DMS153 treated with DMSO at 0.1 percent for 48 hours (cell line): Measurements from ENCODE around the gene MRPS11.
"Not testable (repeated sequence)": the region's sequence is repeated elsewhere in the genome, so short reads cannot be mapped to it uniquely, and the experiment has no call there.

Experiments
- DNase-seq: peaks from one replicate; lab custom pipeline; 2025; ENCODE audit not compliant: unreplicated experiment; lab: John Stamatoyannopoulos, UW

MRPS11 gene

DNA sequence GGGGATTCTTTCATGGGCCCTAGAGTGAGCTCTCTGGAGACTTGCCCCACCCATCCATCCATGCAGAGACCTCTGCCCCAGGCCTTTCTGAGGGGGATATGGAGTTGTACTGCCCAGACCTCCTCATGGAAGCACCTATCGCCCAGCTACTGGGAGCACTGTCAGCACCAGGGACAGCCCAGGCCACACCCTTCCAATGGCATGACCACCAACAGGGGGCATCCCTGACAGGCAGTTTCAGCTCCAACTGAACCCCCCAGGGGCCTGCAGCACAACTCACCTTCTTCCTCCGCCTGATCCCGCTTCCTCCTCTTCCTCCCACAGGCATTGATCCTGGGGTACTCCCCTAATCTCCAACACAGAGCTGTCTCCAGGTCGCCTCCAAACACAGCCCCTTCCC is 21.8 kb downstream of the MRPS11 start:
- DNase-seq: no peak

DNA sequence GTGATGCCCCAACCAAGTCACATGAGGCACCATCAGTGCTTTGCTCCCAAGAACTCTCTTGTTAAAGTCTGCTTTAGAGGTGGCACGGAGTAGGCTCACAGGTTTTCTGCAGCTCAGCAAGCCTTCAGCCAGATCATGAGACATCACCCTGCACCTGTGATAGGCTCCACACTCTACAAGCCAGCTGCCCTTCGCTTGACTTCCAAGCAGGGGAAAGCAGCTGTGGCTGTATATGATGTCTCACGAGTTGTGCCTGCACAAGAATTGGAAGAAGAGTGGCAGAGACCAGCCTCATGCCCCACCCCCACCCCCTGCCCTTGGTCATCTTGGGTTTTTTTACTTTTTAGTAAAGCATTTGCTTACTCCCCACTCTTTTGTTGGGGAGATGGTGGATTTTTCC is 22.5 kb downstream of the MRPS11 start:
- DNase-seq: no peak

DNA sequence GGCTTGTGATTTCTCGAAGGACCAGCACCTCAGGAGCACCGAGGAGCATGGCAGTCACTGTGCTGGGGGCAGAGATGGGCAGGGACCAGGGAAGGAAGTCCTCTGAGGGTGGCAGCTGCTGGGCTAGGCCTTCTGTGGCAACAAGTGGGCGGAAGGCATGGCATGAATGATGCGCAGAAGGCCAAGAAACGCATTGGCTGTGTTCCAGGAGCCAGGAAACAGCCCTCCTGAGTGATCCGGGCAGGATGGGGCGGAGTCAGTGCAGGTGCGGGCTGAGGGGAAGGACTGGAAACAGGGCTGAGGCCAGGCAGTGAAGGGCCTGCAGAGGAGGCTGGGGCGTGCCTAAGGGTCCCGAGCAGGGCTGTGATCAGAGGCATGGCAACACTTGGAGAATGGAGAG is 23.6 kb downstream of the MRPS11 start:
- no peak for DNase-seq

DNA sequence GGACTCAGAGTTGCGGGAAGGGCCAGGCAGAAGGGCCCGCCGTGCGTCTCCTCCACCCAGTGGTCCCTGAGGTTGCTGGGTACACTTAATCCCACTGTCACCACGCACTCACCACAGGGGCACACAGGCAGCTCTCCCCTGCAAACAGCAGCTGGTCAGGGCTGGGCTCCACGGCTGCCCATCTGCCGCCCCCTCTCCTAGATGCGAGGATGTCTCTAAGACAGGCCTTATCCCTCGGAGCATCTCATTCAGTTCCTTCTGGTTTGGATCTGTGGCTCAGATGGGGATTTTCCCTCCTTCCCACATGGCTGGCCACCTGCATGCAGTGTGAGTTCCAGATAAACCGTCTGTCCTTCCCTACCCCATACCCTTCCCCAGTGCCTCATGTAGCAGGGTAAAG is 26.3 kb downstream of the MRPS11 start:
- DNase-seq: no peak

DNA sequence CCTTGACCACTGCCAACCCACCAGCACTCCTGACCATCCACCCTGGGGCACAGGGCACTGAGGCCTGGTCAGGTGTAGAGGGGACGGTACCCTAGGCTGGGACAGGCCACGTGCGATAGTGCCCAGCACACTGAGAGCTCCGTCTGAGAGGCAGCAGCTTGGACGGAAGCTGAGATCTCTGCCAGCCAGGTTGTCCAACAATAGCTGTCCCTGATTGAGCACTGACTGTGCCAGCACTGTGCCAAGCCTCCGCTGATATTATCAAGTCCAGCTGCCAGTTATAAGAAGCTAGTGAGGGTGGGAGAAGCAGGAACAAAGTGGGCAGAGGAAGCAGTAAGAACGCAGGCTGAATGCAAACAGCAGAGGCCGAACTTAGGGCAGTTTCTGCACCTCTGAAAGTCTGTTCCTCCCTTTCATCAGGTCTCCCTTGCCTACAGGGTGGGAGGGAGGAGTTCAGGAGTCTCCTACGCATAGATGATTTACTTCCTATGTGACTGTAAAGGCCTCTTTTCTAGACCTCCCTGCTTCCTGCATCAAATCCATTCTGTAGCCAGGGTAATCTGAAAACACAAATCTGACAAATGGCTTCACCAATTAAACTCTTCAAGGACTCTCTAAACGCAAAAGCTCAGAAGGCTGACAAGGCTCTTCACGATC is 29.7 kb downstream of the MRPS11 start:
- DNase-seq: no peak

- DNase-seq: no peak
Measured at GRCh38 chr15:88498996-88499395, 31.5 kb downstream of the MRPS11 start.

DNA sequence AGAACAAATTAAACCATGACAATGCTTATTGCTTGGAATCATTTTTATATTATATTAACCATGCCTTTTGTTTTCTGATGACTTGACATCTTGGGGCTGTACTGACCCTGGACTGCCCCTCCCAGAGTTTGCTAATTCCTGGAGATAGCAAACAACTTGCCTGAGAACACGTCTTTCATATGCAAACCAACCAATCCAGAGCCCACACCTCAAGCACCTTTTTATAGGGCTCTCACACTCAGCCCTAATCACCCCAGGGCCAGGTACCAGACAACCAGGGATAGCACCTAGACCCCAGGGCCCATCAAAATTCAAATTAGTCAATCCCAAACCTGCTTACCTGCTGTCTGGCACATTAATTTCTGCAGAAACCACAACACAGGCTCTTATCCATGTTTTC is 36.9 kb downstream of the MRPS11 start:
- no peak for DNase-seq

- DNase-seq: no peak
Measured at GRCh38 chr15:88505721-88506120, 38.2 kb downstream of the MRPS11 start.

DNA sequence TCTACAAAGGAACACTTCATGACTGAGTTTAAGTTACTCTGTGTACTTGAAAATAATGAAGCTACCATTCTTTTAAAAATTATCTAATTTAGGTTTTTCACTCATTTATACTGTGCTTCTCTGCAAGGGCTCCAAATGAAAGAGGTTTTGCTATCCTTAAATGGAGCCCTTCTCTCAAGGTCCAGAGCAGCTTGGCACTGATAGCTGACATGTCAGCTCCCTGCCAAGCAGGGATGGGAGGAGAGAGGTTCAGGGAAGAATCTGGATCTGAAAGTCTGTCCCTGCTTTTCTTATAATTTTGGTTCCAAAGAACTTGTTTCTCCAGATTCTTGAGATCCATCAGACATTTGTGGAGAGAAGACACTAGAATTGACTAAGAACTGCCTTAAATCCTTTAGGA is 39.1 kb downstream of the MRPS11 start:
- no peak for DNase-seq

- DNase-seq: no peak
Measured at GRCh38 chr15:88509321-88509720, 41.8 kb downstream of the MRPS11 start.

- no peak for DNase-seq
Measured at GRCh38 chr15:88509964-88510363, 42.5 kb downstream of the MRPS11 start.

GRCh38 chr15:88511161-88511560 is 43.7 kb downstream of the MRPS11 start:
- no peak for DNase-seq

- DNase-seq: no peak
Measured at GRCh38 chr15:88512078-88512477, 44.6 kb downstream of the MRPS11 start.

GRCh38 chr15:88512601-88513000 is 45.1 kb downstream of the MRPS11 start:
- no peak for DNase-seq

- no peak for DNase-seq
Measured at GRCh38 chr15:88513195-88513594, 45.7 kb downstream of the MRPS11 start.

- DNase-seq: no peak
Measured at GRCh38 chr15:88518903-88519302, 51.4 kb downstream of the MRPS11 start.

DNA sequence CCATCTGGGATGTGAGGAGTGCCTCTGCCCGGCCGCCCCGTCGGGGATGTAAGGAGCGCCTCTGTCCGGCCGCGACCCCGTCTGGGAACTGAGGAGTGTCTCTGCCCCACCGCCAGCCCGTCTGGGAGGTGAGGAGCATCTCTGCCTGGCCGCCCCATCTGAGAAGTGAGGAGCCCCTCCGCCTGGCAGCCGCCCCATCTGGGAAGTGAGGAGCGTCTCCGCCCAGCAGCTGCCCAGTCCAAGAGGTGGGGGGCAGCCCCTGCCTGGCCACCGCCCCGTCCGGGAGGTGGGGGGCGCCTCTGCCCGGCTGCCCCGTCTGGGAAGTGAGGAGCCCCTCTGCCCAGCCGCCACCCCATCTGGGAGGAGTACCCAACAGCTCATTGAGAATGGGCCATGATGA is 56.6 kb downstream of the MRPS11 start:
- not testable (repeated sequence) for DNase-seq

- DNase-seq: no peak
Measured at GRCh38 chr15:88525418-88525817, 57.9 kb downstream of the MRPS11 start.

DNA sequence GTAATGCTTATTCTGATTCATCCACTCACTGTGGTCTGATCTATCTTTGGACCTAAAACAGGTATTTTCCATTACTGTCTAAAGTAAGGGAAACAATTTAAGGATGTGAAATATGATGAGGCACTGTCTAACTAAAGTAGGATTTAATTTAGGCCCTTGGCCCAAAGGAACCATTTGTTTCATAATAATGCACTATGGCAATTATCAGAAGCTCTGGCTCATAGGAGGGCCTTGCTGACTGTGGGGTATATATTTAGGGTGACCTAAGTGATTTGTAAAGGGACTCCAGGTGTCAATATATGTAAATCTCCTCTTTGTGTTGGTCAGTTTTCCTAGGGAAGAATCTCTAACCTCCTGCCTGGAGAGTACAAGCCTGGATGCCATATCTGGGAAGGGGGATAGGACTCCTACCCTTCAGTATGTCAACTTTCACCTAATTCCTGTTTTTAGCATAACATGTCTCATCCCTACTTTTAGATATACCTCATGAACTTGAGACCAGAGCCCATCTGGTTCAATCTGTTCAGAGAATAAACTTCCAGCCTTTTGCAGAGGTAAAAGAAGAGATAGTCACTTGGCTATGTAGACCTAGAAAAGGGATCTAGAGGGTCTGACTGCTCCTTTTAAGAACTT is 58.9 kb downstream of the MRPS11 start:
- DNase-seq: no peak

DNA sequence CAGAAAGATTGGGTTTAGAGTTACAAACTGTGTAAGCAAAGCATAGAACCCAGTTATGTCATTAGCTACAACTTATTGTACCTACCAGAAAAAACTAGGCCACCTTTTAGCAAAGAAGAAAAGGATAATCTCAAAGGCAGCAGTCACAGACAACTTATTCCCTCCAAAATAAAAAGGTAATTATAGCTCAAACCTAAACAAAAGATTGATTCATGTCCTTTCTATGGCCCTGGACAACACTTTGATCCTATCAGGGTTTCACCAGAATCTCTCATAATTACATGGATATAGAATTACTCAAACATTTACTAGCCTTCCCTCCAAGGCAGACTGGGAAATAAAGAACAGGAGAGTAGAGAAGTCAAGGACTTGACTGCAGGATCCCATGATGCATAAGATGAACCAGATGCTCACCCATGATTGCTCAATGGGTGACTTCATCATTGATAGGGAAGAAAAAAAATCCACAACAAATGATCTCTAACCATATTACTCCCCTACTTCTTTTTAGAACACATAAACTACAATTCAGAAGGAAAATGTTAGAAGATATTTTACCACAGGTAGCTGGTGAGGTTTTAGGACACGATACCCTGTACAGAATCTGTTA is 61.6 kb downstream of the MRPS11 start:
- no peak for DNase-seq
